ENCODE measurements around the gene INPP5A. TPM values are rescaled to one million over a fixed set of nuclear protein-coding genes. Genes with fewer than 3 reads are reported as not detected.

Gene INPP5A
- total RNA-seq, 2 experiments from 2014 or later = 9.9 TPM

DNA sequence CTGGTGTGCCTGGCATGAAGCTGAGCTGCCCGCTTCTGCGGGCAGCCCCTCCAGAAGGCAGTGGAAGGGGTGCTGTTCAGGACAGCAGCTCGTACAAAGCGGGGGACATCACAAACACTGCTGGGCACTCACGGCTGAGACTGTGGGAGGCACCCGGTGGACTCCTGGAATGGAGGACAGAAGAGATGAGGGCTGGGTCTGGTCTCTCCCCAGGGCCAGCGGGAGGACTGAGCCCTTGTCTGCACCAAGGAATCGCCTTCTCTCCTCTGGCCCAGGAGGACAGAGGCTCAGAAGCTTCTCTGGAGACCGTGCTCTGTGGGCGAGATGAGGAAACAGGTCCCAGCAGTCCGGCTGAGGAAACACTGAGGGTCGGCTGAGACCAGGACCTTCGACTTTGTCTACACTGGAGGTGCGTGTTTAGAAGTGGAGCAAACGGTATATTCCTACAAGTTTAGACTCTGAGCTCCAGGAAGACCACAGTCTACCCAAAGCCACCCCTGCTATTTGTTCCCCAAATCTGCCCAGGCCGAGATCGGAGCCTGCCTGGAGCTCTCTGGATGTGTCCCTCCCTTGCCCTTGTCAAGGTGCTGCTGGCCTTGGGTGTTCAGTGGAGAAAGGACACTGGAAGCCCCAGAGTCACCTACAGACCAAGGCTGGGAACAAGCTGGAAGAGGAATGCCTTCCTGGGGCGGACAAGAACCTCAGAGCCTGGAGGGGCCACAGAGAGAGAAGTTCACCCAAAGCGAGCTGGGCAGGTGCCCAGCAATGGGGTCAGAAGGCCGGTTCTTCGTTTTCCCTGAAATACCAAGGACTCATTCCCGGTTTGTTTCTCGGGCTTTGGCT is 12.9 kb upstream of the INPP5A start:
- CTCF ChIA-PET = interaction anchor here (0.9 kb wide), 1 partner anchor 26 kb away, joined by 4 read pairs; no protein-coding TSS in a partner anchor
- H3K27me3 Mint-ChIP-seq (ENCODE audit: low read depth) = peaks cover 20% of the 10 kb centered on the region
- H3K9me3 Mint-ChIP-seq (ENCODE audit: insufficient read depth) = no peaks in the 10 kb centered on the region
- H3K4me3 Mint-ChIP-seq = no peak overlapping the region
- no peaks in the 10 kb centered on the region for H3K4me1 Mint-ChIP-seq (ENCODE audit: low read depth)
- ATAC-seq (no peak), DNase-seq (no peak)
- H3K36me3 Mint-ChIP-seq (ENCODE audit: low read depth) = no peaks in the 10 kb centered on the region
- POLR2A ChIA-PET = no interaction called here
- H3K27ac Mint-ChIP-seq = no peak overlapping the region

DNA sequence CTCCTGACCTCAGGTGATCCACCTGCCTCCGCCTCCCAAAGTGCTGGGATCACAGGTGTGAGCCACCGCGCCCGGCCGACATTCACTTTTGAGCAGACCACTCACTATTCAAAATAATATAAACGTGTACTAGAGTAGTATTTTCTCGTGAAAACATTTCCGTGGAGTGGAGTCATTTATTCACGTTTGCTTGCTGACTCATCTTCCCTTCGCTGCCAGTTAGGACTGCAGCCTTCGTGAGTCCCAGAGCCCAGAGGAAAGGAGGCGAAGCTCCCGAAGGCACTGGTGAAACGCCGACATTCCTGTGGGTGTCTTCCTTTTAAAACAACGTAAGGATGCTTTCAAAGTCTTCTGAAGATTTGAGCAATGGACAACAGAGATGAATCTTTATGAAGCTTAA is 10.9 kb upstream of the INPP5A start:
- Mint-ChIP-seq H3K4me1 (ENCODE audit: low read depth) (no peaks in the 10 kb centered on the region), H3K27me3 (ENCODE audit: low read depth) (peaks cover 20% of the 10 kb centered on the region), H3K36me3 (ENCODE audit: low read depth) (peaks cover 2% of the 10 kb centered on the region), H3K9me3 (ENCODE audit: insufficient read depth) (peaks cover 9% of the 10 kb centered on the region), H3K4me3 (no peak overlapping the region), H3K27ac (no peak overlapping the region)
- DNase-seq (no peak), ATAC-seq (no peak)
- CTCF ChIA-PET = no interaction called here
- POLR2A ChIA-PET = no interaction called here

DNA sequence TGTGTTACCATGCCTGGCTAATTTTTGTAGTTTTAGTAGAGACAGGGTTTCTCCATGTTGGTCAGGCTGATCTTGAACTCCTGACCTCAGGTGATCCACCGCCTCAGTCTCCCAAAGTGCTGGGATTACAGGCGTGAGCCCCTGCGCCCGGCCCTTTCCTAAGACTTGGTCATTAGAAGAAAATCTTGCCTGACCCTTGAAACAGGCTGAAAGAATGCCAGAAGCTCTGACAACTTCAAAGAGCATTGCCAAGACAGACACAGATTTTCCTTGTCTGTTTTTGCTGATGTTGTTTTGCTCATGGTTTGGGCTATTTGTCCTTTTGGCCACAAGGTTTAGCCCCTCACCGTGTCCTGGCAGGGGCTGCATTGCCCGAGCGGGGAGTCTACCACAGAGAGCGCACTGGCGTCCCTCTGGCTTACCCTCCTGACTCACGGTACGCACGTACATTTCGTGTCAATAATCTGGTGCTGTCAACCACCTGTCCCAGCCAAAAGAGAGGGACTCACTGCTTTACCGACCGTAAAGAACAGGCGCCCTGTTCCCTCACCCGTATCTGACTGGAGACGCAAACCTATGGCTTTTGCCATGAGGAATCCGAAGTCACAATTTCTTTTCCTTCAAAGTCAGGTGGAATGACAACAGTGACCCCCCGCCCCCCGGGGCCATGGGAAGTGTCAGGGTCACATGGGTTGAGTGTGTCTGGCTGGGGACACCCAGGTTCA is 10.1 kb upstream of the INPP5A start:
- Mint-ChIP-seq H3K9me3 (ENCODE audit: insufficient read depth) (peaks cover 18% of the 10 kb centered on the region), H3K36me3 (ENCODE audit: low read depth) (peaks cover 5% of the 10 kb centered on the region), H3K4me3 (no peak overlapping the region), H3K27ac (no peak overlapping the region), H3K27me3 (ENCODE audit: low read depth) (peaks cover 24% of the 10 kb centered on the region), H3K4me1 (ENCODE audit: low read depth) (no peaks in the 10 kb centered on the region)
- ChIA-PET CTCF (no interaction called here), POLR2A (no interaction called here)
- DNase-seq (no peak), ATAC-seq (no peak)

DNA sequence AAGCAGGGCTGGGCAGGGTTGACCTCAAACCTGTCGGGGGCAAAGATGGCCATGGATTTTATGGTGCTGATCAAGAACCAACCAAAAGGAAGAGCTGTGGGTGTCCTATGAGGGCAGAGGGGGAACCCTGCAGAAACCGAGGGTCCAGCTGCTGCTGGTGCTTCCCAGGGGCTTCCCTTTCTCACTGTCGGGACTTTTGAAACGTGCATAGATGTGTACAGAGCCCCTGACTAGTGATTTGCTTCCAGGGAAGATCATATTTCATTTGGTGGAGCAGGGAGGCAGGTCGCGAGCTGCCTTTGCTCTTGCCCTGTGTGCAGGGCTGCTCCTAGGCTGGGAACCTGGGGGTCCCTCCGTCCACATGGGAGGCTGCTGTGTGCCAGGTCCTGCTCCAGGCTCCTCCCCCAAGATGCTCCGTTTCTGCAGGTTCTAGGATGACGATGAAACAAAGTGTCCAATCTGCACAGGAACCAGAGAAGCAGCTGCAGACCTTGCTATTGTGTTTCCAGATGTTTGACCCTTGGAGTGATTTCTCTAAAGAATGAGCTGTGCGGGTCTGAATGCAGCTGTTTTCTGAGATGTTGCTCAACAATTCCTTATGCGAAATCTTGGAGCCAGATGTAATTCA is 9.4 kb upstream of the INPP5A start:
- Mint-ChIP-seq H3K4me3 (no peak overlapping the region), H3K9me3 (ENCODE audit: insufficient read depth) (peaks cover 18% of the 10 kb centered on the region), H3K36me3 (ENCODE audit: low read depth) (peaks cover 5% of the 10 kb centered on the region), H3K27me3 (ENCODE audit: low read depth) (peaks cover 24% of the 10 kb centered on the region), H3K4me1 (ENCODE audit: low read depth) (no peaks in the 10 kb centered on the region), H3K27ac (no peak overlapping the region)
- DNase-seq (no peak), ATAC-seq (no peak)
- ChIA-PET CTCF (no interaction called here), POLR2A (no interaction called here)

DNA sequence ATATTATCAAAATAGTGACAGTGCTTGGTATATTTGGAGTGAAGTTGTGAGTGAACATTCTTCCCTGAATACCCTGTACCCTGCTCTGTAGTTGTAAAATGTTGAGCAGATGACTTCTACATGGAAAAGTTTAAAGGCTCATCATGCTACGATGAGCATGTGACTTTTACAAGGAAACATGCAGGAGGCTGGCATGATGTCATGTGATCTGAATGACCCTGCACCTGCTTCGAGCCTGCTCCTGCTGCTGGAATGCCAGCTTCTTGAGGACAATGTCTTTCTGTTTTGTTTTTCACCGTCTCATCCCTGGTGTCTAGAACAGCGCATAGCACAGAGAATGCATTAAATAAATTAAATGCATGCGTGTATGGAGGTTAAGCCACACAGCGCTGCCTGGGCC is 5.4 kb upstream of the INPP5A start:
- Mint-ChIP-seq H3K36me3 (ENCODE audit: low read depth) (peaks cover 5% of the 10 kb centered on the region), H3K27me3 (ENCODE audit: low read depth) (peaks cover 17% of the 10 kb centered on the region), H3K9me3 (ENCODE audit: insufficient read depth) (peaks cover 18% of the 10 kb centered on the region), H3K4me1 (ENCODE audit: low read depth) (peaks cover 8% of the 10 kb centered on the region), H3K27ac (no peak overlapping the region), H3K4me3 (no peak overlapping the region)
- ChIA-PET POLR2A (no interaction called here), CTCF (interaction anchor here (1.7 kb wide), 1 partner anchor 11 kb away, joined by 4 read pairs; no protein-coding TSS in a partner anchor)
- ATAC-seq = no peak
- no peak for DNase-seq

DNA sequence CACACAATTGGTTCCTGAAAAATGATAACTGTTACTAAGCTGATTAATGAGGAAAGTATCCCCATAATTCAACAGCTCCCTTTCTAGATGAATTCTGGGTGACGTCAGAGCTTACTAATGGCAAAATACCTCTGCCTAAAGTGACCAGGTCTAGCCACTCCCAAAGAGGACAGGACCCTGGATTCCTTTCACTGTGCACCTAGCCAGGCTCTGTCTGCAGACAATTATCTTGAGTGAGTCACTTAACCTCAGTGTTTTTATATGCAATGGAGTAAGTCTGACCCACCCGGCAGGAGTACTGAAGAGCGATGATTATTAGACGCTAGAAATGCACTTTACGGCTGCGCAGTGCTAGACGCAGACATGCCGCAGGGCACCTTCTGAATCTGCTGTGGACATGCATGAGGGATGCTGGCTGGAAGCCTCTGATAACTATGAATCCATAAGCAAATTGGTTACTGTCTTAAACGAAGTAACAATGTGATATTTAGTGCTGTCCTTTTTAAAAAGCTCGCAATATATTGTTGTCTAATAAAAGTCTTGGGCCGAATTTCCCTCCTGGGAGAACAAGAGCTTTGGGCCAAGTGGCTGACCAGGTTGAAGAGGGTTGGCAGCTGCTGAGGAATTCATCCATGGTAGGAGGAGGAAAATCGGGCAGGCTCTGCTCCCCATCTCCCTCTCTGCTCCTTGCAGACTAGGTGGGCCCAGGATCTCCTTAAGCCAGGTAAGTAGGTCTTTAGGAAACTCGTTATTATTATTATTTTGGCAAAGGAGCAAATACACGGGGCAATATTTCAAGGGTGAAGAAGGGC is 4.6 kb upstream of the INPP5A start:
- peaks cover 8% of the 10 kb centered on the region for H3K4me1 Mint-ChIP-seq (ENCODE audit: low read depth)
- peaks cover 5% of the 10 kb centered on the region for H3K36me3 Mint-ChIP-seq (ENCODE audit: low read depth)
- H3K27me3 Mint-ChIP-seq (ENCODE audit: low read depth) = peaks cover 17% of the 10 kb centered on the region
- POLR2A ChIA-PET = no interaction called here
- no peak overlapping the region for H3K27ac Mint-ChIP-seq
- H3K4me3 Mint-ChIP-seq = no peak overlapping the region
- DNase-seq = no peak
- CTCF ChIA-PET = no interaction called here
- peaks cover 18% of the 10 kb centered on the region for H3K9me3 Mint-ChIP-seq (ENCODE audit: insufficient read depth)
- no peak for ATAC-seq

DNA sequence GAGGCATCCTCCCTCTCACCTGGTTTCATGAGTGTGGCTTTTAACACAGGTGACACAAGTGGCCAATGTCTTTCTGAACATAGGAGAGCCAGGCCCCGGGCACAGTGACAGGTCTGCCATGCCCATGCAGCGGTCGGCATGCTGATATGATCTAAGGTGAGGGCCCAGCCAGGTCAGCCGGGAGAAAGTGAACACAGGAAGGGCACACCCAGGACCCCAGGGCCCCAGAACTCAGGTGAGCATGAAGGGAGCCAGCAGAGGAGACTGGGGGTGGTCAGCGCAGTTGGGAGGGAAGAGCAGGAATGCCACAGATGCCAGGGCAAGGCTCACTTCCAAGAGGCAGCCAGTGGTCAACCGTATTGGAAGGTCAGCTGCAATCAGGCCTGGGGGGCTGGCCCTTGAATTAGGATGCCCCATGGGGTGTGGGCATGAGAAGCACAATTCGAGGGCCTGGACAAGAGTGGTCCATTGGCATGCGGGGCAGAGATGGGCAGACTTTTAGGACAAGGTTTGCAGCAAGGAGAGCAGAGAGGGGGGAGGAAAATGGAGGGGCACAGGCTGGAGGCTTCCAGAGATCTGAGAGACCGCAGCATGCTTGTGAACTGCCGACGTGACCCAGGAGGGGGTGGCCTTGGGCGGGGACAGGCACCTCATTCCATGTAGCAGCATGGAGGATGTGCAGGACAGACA is 3.9 kb upstream of the INPP5A start:
- no peak overlapping the region for H3K27ac Mint-ChIP-seq
- H3K9me3 Mint-ChIP-seq (ENCODE audit: insufficient read depth) = peaks cover 18% of the 10 kb centered on the region
- peaks cover 5% of the 10 kb centered on the region for H3K36me3 Mint-ChIP-seq (ENCODE audit: low read depth)
- CTCF ChIA-PET = no interaction called here
- DNase-seq = no peak
- H3K27me3 Mint-ChIP-seq (ENCODE audit: low read depth) = peaks cover 13% of the 10 kb centered on the region
- H3K4me3 Mint-ChIP-seq = no peak overlapping the region
- POLR2A ChIA-PET = no interaction called here
- no peak for ATAC-seq
- peaks cover 16% of the 10 kb centered on the region for H3K4me1 Mint-ChIP-seq (ENCODE audit: low read depth)

DNA sequence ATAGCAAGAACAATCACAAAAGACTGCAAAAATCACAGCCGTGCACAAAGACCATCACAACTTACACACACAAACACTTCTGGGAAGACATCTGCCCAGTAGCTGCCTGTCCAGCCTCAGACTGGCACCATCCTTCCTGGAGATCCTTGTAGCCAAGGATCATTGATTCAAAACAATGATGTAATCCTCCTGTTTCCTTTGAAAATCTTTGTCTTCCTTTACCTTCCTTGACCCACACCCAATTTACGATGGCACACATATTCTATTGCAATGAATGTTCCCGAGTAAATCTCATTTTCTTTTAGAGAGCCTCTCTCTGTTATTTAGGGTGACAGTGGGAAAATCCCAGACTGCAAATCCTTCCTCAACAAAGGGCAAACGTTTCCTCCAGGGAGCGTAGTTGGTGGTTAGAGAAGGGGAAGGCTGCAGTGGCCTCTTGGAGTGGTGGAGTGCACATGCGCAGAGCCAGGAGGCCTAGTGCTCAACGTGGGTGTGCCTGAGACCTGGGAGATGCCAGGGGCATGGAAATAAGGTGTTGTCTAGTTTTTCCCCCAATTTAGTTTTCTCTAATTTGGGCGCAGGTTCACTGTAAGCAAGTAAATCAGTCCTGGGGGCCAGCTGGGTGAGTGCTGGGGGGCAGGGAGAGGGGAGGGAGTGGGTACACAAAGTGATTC is 3.1 kb upstream of the INPP5A start:
- ATAC-seq (no peak), DNase-seq (no peak)
- no peak overlapping the region for H3K27ac Mint-ChIP-seq
- POLR2A ChIA-PET = no interaction called here
- peaks cover 22% of the 10 kb centered on the region for H3K4me1 Mint-ChIP-seq (ENCODE audit: low read depth)
- peaks cover 5% of the 10 kb centered on the region for H3K36me3 Mint-ChIP-seq (ENCODE audit: low read depth)
- peaks cover 18% of the 10 kb centered on the region for H3K9me3 Mint-ChIP-seq (ENCODE audit: insufficient read depth)
- CTCF ChIA-PET = no interaction called here
- no peak overlapping the region for H3K4me3 Mint-ChIP-seq
- H3K27me3 Mint-ChIP-seq (ENCODE audit: low read depth) = peaks cover 11% of the 10 kb centered on the region

DNA sequence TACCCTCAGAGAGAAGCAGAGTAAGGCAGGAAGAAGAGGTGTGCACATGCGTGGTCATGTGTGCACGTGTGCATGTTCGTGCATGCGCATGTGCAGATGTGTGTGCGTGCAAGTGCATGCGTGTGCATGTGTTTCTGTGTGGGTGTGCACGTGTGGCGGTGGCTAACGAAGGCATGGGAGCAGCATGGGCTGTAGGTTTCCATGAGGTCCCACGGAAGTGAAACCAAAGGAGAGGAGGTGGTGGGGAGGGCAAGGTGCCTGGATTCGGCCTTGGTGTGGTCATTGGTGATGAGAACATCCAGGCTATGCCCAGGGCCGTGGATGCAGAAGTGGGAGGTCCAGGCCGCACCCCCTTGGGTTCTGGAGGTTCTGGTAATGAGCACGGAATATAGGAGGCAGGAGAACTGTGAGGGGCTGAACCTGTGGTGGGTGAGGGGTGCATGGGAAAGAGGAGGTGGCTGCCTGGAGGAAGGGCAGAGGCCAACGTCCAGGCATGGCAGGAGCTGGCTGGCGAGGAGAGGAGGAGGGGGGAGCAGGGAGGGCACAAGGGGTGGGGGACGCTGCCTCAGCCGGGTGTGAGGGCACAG is 2.4 kb upstream of the INPP5A start:
- peaks cover 9% of the 10 kb centered on the region for H3K27me3 Mint-ChIP-seq (ENCODE audit: low read depth)
- DNase-seq (no peak), ATAC-seq (no peak)
- H3K4me3 Mint-ChIP-seq = no peak overlapping the region
- H3K4me1 Mint-ChIP-seq (ENCODE audit: low read depth) = peaks cover 29% of the 10 kb centered on the region
- ChIA-PET POLR2A (interaction anchor here (0.6 to 1.1 kb wide), 2 partner anchors 16 to 352 kb away, joined by 3 read pairs; no protein-coding TSS in a partner anchor), CTCF (no interaction called here)
- H3K27ac Mint-ChIP-seq = no peak overlapping the region
- H3K9me3 Mint-ChIP-seq (ENCODE audit: insufficient read depth) = peaks cover 16% of the 10 kb centered on the region
- H3K36me3 Mint-ChIP-seq (ENCODE audit: low read depth) = peaks cover 5% of the 10 kb centered on the region

DNA sequence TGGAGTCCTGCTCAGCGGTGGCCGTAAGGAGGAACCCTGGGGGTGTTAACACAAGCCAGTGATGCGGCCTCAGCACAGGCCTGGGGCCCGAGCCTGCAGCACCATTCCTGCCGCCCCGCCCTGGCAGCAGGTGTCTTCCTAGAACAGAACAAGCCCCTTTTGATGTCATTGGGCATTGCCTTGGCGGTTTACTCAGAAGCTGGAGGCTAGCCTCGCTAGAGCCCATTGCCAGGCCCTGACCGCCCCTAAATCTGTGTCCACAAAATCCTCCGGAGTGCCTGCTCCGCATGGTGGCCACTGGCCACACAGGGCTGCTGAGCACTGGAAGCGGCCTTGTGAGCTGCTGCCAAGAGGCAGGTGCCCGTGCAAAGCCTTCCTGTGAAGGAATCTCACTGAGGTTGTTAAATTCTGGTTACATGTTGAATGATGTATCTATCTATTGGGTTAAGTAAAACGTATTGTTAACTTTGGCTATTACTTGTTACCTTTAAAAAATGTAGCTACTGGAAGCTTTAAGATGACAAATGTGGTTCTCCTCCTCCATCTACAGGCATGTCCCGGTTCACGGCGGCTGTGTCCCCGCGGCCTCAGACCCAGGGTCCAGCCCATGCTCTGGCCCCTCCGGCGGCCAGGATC is 1.2 kb upstream of the INPP5A start:
- Mint-ChIP-seq H3K27me3 (ENCODE audit: low read depth) (peaks cover 9% of the 10 kb centered on the region), H3K27ac (peak overlapping the region; percentile 25), H3K9me3 (ENCODE audit: insufficient read depth) (peaks cover 11% of the 10 kb centered on the region), H3K4me1 (ENCODE audit: low read depth) (peaks cover 41% of the 10 kb centered on the region), H3K4me3 (peak overlapping the region; percentile 74), H3K36me3 (ENCODE audit: low read depth) (peaks cover 12% of the 10 kb centered on the region)
- CTCF ChIA-PET = interaction anchor here (1.1 kb wide), 1 partner anchor 15 kb away, joined by 4 read pairs; no protein-coding TSS in a partner anchor
- ATAC-seq (no peak), DNase-seq (no peak)
- POLR2A ChIA-PET = interaction anchor here (1.1 to 1.2 kb wide), 2 partner anchors 15 kb away, joined by 3 to 4 read pairs; no protein-coding TSS in a partner anchor
